Esophagus muscularis mucosa (tissue), 4 donors: ENCODE data around the gene GOLGA6L26. TPM values are rescaled to one million over a fixed set of nuclear protein-coding genes. Genes with fewer than 3 reads are reported as not detected.

ENCODE experiments used
- small RNA-seq, 3 donors: library from RNA; depleted of rRNA; stranded (forward); fragments of <200 nt; gene quantifications; one replicate each; pipeline ENCODE3, GENCODE V24; 2016
- total RNA-seq, 4 donors: library from RNA; depleted of rRNA; stranded (reverse); fragments of >200 nt; gene quantifications; one replicate each; pipeline versions ENCODE4 v1.1.0 to v1.2.1, GENCODE V29; 2016

Gene GOLGA6L26
- total RNA-seq, 4 donors from 2014 or later, result not detected

Small RNA genes lying within 50 kb of the gene (small RNA-seq; reads per million reads assigned to genes)
- 0 reads per million in 3 donors for gene RN7SL536P

Other genes with a start within 250 kb of the GOLGA6L26 start
- not detected for gene GOLGA6L1, start 197.4 kb downstream of the GOLGA6L26 start, total RNA-seq
- under 1 TPM in 3 of 4 donors, not detected in 1; under 0.01 to 0.17 (median 0.13) TPM for gene GOLGA8S, start 20.6 kb upstream of the GOLGA6L26 start, total RNA-seq
- gene GOLGA6L2, start 113.0 kb upstream of the GOLGA6L26 start, total RNA-seq, result not detected
- under 1 TPM in 3 of 4 donors, not detected in 1; 0.42 to 0.65 (median 0.46) TPM for gene MKRN3, start 231.5 kb upstream of the GOLGA6L26 start, total RNA-seq